K562 (cell line): Measurements from ENCODE around the gene COG2. TPM values are rescaled to one million over a fixed set of nuclear protein-coding genes. Genes with fewer than 3 reads are reported as not detected.
A peak's percentile ranks its signal among the peaks of the same experiment; 100 is the strongest.

Source experiments
- BMI1 ChIP-seq: fragments of 150-350 bp; IDR thresholded peaks from 2 replicates; pipeline ENCODE4 v1.6.1; 2014; ENCODE audit warnings: low read length
- C11orf30 ChIP-seq: fragments of 450-650 bp; IDR thresholded peaks from 2 replicates; pipeline ENCODE4 v1.6.1; 2016; ENCODE audit warnings: low read depth, mild to moderate bottlenecking
- CBX3 ChIP-seq, 2 experiments: IDR thresholded peaks; 1 replicate in 1 of 2; 2 replicates in 1 of 2; pipeline ENCODE4 v1.6.1; 2012; ENCODE audit warnings: inconsistent platforms in 2 of 2, low read length in 2 of 2, borderline replicate concordance in 1 of 2, control low read depth in 1 of 2
- CTCFL ChIP-seq: IDR thresholded peaks from 2 replicates; pipeline ENCODE4 v1.6.1; 2011; ENCODE audit warnings: borderline replicate concordance, low read depth, mild to moderate bottlenecking, moderate library complexity, low read length; ENCODE audit not compliant: insufficient read depth, poor library complexity, severe bottlenecking
- EHMT2 ChIP-seq: fragments of 450-650 bp; IDR thresholded peaks from 2 replicates; pipeline ENCODE4 v1.6.1; 2018; ENCODE audit warnings: antibody characterized with exemption
- FOXJ2 ChIP-seq: fragments of 200-800 bp; sonication (Bioruptor generic); IDR thresholded peaks from 2 replicates; pipeline ENCODE4 v1.6.1; 2016; ENCODE audit warnings: missing genetic modification characterization, missing compliant biosample characterization
- FOXP1 ChIP-seq: sonication (generic); formaldehyde crosslinking; IDR thresholded peaks from 2 replicates; pipeline ENCODE4 v1.8.0; 2022; ENCODE audit warnings: mild to moderate bottlenecking, missing genetic modification reagents
- HMGN3 ChIP-seq: IDR thresholded peaks from 2 replicates; pipeline ENCODE4 v1.6.1; 2011; ENCODE audit warnings: borderline replicate concordance, low read depth, mild to moderate bottlenecking, mixed read lengths, low read length; ENCODE audit not compliant: insufficient read length; ENCODE audit errors: extremely low read depth
- NR0B1 ChIP-seq: fragments of 450-650 bp; IDR thresholded peaks from one replicate; pipeline ENCODE4 v1.6.1; 2018; ENCODE audit warnings: mild to moderate bottlenecking, moderate library complexity; ENCODE audit not compliant: partially characterized antibody
- RBFOX2 ChIP-seq: fragments of 200-400 bp; formaldehyde crosslinking; IDR thresholded peaks from 2 replicates; pipeline ENCODE4 v1.6.1; 2017; ENCODE audit warnings: low read depth, mild to moderate bottlenecking, low read length, moderate library complexity
- RCOR1 ChIP-seq, 2 experiments: IDR thresholded peaks; 2 replicates each; pipeline ENCODE4 v1.6.1; 2012; ENCODE audit warnings: low read depth in 2 of 2, low read length in 2 of 2, borderline replicate concordance in 1 of 2, improper control_type of control experiment in 1 of 2
- REST ChIP-seq, 2 experiments: fragments of 450-650 bp; formaldehyde crosslinking in 1 of 2; IDR thresholded peaks; 2 replicates each; pipeline versions ENCODE4 v1.4.0 to v1.6.1; 2014 to 2020; ENCODE audit warnings: mild to moderate bottlenecking in 2 of 2, borderline replicate concordance in 1 of 2, low read depth in 1 of 2
- ZNF165 ChIP-seq: fragments of 250-450 bp; sonication (Bioruptor Pico); IDR thresholded peaks from 2 replicates; pipeline ENCODE4 v1.4.0; 2020; ENCODE audit warnings: borderline replicate concordance
- ZNF408 ChIP-seq: fragments of 250-450 bp; sonication (Bioruptor Pico); IDR thresholded peaks from 2 replicates; pipeline ENCODE4 v1.4.0; 2020; ENCODE audit warnings: low read depth, mild to moderate bottlenecking, moderate library complexity
- ZNF766 ChIP-seq: fragments of 200-800 bp; sonication (Bioruptor generic); conservative IDR thresholded peaks from 2 replicates; pipeline ENCODE4 v1.6.1; 2016; ENCODE audit warnings: missing genetic modification characterization, missing compliant biosample characterization
- polyA plus RNA-seq, 8 experiments: library from polyadenylated mRNA; depleted of rRNA in 4 of 8; stranded (reverse) in 5 of 8; unstranded in 3 of 8; fragments of >200 nt; fragmentation: Nextera tagmentation in 2 of 8; fragmentation: Illumina TruSeq in 1 of 8; extraction: Ambion mirVana in 2 of 8; extraction: Trizol in 1 of 8; gene quantifications; 2 replicates each; pipeline versions ENCODE4 v1.2.1 to v1.2.3, GENCODE V29; 2011 to 2014; ENCODE audit warnings: inconsistent platforms in 1 of 8, missing spikeins in 1 of 8
- total RNA-seq, 7 experiments: library from RNA; depleted of rRNA in 6 of 7; stranded (reverse); fragments of >200 nt in 6 of 7; fragmentation: Illumina TruSeq in 2 of 7; extraction: Trizol in 2 of 7; gene quantifications; 2 replicates each; pipeline versions ENCODE4 v1.2.1 to v1.2.3, GENCODE V29; 2011 to 2021; ENCODE audit warnings: low replicate concordance in 1 of 7

Gene COG2
- total and polyA plus RNA-seq, 9 of the 15 experiments (the other 6 are each of a cell fraction or from before 2014, with no cell fraction given), result 22.0 to 51.7 (median 33.3) TPM

GRCh38 chr1:230642263-230642959, at the start of gene COG2 (continued):
- TF ChIP-seq REST (IDR thresholded peaks at IDR 0.05; ENCODE audit: borderline replicate concordance) (peak; percentile 62), REST (CRISPR knock-in tag; IDR thresholded peaks at IDR 0.05; ENCODE audit: low read depth) (peak; percentile 86), C11orf30 (peak; percentile 95), FOXP1 (CRISPR knock-in tag) (0 out of 2 replicates have a peak, but pooled peaks have one; percentile 62), ZNF766 (CRISPR knock-in tag) (peak; percentile 48; the same call in 1 of the 2 replicates), CBX3 (IDR thresholded peaks at IDR 0.05; ENCODE audit: borderline replicate concordance in 1 of 2, low read length in 2 of 2) (peak in 1 of 2 experiments; percentile 84; a peak in 1 of 3 replicates), CTCFL (peak; percentile 96), BMI1 (no peak), RBFOX2 (peak; percentile 97), HMGN3 (peak; percentile 59), ZNF165 (no peak), NR0B1 (no peak), RCOR1 (IDR thresholded peaks at IDR 0.05; ENCODE audit: borderline replicate concordance in 1 of 2, low read depth in 2 of 2, low read length in 2 of 2) (peak in 1 of 2 experiments; percentile 74; a peak in 1 of 4 replicates), EHMT2 (peak; percentile 86), ZNF408 (CRISPR knock-in tag) (no peak), FOXJ2 (tag) (peak; percentile 72)
